Measurements from ENCODE around the gene KCNJ5. TPM values are rescaled to one million over a fixed set of nuclear protein-coding genes. Genes with fewer than 3 reads are reported as not detected.

The KCNJ5 gene
- polyA plus RNA-seq, 2 of the 4 experiments (the other 2 are of a cell fraction), result 0.04 TPM; not detected in 1

GRCh38 chr11:128897826-128898225 lies 6.7 kb downstream of the KCNJ5 start:
- Histone ChIP-seq H3K4me1 (no peaks in the 10 kb centered on the region), H3K4me3 (no peak overlapping the region), H3K4me2 (no peak overlapping the region), H3K27ac (no peak overlapping the region), H3K9me3 (no peaks in the 10 kb centered on the region)
- ChIA-PET POLR2A (no interaction called here), CTCF (no interaction called here)
- no peak for ATAC-seq
- no peak for TF ChIP-seq ATOH8 (CRISPR knock-in tag; IDR thresholded peaks at IDR 0.05; ENCODE audit: low read depth)
- no peak for TF ChIP-seq ZFP36 (IDR thresholded peaks at IDR 0.05; ENCODE audit: borderline replicate concordance, partially characterized antibody)
- no peak for TF ChIP-seq JUNB (IDR thresholded peaks at IDR 0.05)
- FAIRE-seq, result no peak
- no peak for DNase-seq (ENCODE audit: low read depth in 1 of 2, low spot score in 1 of 2)
- 94% methylated on average over 1 of the region's 1 CpG for WGBS (ENCODE audit: missing lambda C conversion rate)

GRCh38 chr11:128898580-128899344 lies 7.6 kb downstream of the KCNJ5 start:
- FAIRE-seq, result no peak
- Histone ChIP-seq H3K4me1 (no peaks in the 10 kb centered on the region), H3K27ac (no peak overlapping the region), H3K4me3 (no peak overlapping the region), H3K9me3 (no peaks in the 10 kb centered on the region), H3K4me2 (no peak overlapping the region)
- WGBS (ENCODE audit: missing lambda C conversion rate), result 87% methylated on average over 13 of the region's 13 CpGs
- TF ChIP-seq NR3C1 (IDR thresholded peaks at IDR 0.05) (no peak), POLR2A (IDR thresholded peaks at IDR 0.05; ENCODE audit: low read length) (no peak), RFX5 (IDR thresholded peaks at IDR 0.05) (no peak), PHF8 (IDR thresholded peaks at IDR 0.05; ENCODE audit: borderline replicate concordance, low read depth) (no peak), SREBF2 (IDR thresholded peaks at IDR 0.05) (no peak), NFE2L2 (conservative IDR thresholded peaks at IDR 0.05; ENCODE audit: low read length) (no peak), KDM5A (IDR thresholded peaks at IDR 0.05) (no peak), PBX3 (IDR thresholded peaks at IDR 0.05) (no peak), HOXA7 (CRISPR knock-in tag; IDR thresholded peaks at IDR 0.05) (no peak), SMC3 (IDR thresholded peaks at IDR 0.05) (no peak), CTCF (IDR thresholded peaks at IDR 0.05) (no peak), ZNF302 (CRISPR knock-in tag; IDR thresholded peaks at IDR 0.05) (no peak)
- no peak for ATAC-seq
- POLR2A ChIA-PET, result no interaction called here
- CTCF ChIA-PET, result interaction anchor here (1.0 kb wide), 1 partner anchor 12 kb away, joined by 3 read pairs; no protein-coding TSS in a partner anchor
- no peak for DNase-seq (ENCODE audit: low read depth in 1 of 2, low spot score in 1 of 2)

GRCh38 chr11:128900468-128900867 lies 9.3 kb downstream of the KCNJ5 start:
- WGBS (ENCODE audit: missing lambda C conversion rate), result 55% methylated on average over 4 of the region's 4 CpGs
- Histone ChIP-seq H3K4me1 (no peaks in the 10 kb centered on the region), H3K4me3 (no peak overlapping the region), H3K27ac (no peak overlapping the region), H3K9me3 (no peaks in the 10 kb centered on the region), H3K4me2 (no peak overlapping the region)
- no peak for DNase-seq (ENCODE audit: low read depth in 1 of 2, low spot score in 1 of 2)
- ChIA-PET POLR2A (no interaction called here), CTCF (interaction anchor here (1.5 kb wide), 1 partner anchor 56 kb away, joined by 4 read pairs; no protein-coding TSS in a partner anchor)
- no peak for ATAC-seq
- TF ChIP-seq JUNB (IDR thresholded peaks at IDR 0.05), result no peak
- TF ChIP-seq KDM1A (IDR thresholded peaks at IDR 0.05; ENCODE audit: low read depth), result no peak
- no peak for TF ChIP-seq ZSCAN20 (CRISPR knock-in tag; IDR thresholded peaks at IDR 0.05)
- no peak for TF ChIP-seq TFCP2L1 (CRISPR knock-in tag; IDR thresholded peaks at IDR 0.05)
- TF ChIP-seq CEBPB (IDR thresholded peaks at IDR 0.05), result no peak
- no peak for TF ChIP-seq RCOR1 (IDR thresholded peaks at IDR 0.05; ENCODE audit: low read depth, low read length)
- no peak for FAIRE-seq

All from A549 (cell line).